GM12865 (cell line): ENCODE data around the gene SLC22A31.
A peak's percentile ranks its signal among the peaks of the same experiment; 100 is the strongest.

ENCODE experiments used
- DNase-seq: peaks from one replicate; pipeline ENCODE4 v3.0.0; 2010; ENCODE audit warnings: low read depth
- H3K4me3 ChIP-seq: 2 replicates; pipeline ENCODE4 v1.5.1; 2011; ENCODE audit warnings: mild to moderate bottlenecking, low read depth, low read length, control low read depth
- CTCF ChIP-seq: IDR thresholded peaks from 2 replicates; pipeline ENCODE4 v1.5.1; 2011; ENCODE audit warnings: low read length, control low read depth, low read depth, inconsistent platforms; ENCODE audit not compliant: insufficient read depth; ENCODE audit errors: missing control alignments

SLC22A31 gene

GRCh38 chr16:89230255-89230654 lies 29.9 kb upstream of the SLC22A31 start:
- no peak overlapping the region for H3K4me3 ChIP-seq
- no peak for TF ChIP-seq CTCF
- DNase-seq = no peak

- no peak for DNase-seq
- no peak for TF ChIP-seq CTCF
- H3K4me3 ChIP-seq = no peak overlapping the region
Measured at GRCh38 chr16:89224665-89225064, 24.3 kb upstream of the SLC22A31 start.

GRCh38 chr16:89222931-89223330 lies 22.6 kb upstream of the SLC22A31 start:
- H3K4me3 ChIP-seq = no peak overlapping the region
- TF ChIP-seq CTCF = no peak
- no peak for DNase-seq

GRCh38 chr16:89221604-89222003 lies 21.3 kb upstream of the SLC22A31 start:
- TF ChIP-seq CTCF = no peak
- DNase-seq = no peak
- no peak overlapping the region for H3K4me3 ChIP-seq

GRCh38 chr16:89219365-89219764 lies 19.0 kb upstream of the SLC22A31 start:
- TF ChIP-seq CTCF = no peak
- DNase-seq = no peak
- no peak overlapping the region for H3K4me3 ChIP-seq

GRCh38 chr16:89217388-89218191 lies 17.3 kb upstream of the SLC22A31 start, which contains the start of gene ZNF778:
TSS of gene ZNF778 (plus strand) at chr16:89217703. CDS start at chr16:89221128, 3,425 bp downstream.
- TF ChIP-seq CTCF = no peak
- peak; percentile 86 for DNase-seq
- H3K4me3 ChIP-seq = peak within 1 kb of the TSS; percentile 73

GRCh38 chr16:89217138-89217387 lies 16.7 kb upstream of the SLC22A31 start:
- TF ChIP-seq CTCF = no peak
- peak overlapping the region; percentile 73 for H3K4me3 ChIP-seq
- DNase-seq = no peak
